Loucy (cell line): Measurements from ENCODE around the gene ATP1A1.

Experiments
- CTCF ChIP-seq: fragments of 200-600 bp; sonication (generic); conservative IDR thresholded peaks from 2 replicates; pipeline ENCODE4 v1.5.1; 2014; ENCODE audit warnings: mild to moderate bottlenecking, antibody characterized with exemption, low read length
- EZH2phosphoT487 ChIP-seq: fragments of 200-600 bp; IDR thresholded peaks from 2 replicates; pipeline ENCODE4 v1.6.1; 2018; ENCODE audit warnings: antibody characterized with exemption, mild to moderate bottlenecking, moderate library complexity, borderline replicate concordance

- TF ChIP-seq EZH2phosphoT487 (no peak), CTCF (peak; percentile 50)
Observed at GRCh38 chr1:116360429-116361173, 12.4 kb upstream of the ATP1A1 start.
